H9 (cell line): ENCODE results near the gene CACNG8. TPM values are rescaled to one million over a fixed set of nuclear protein-coding genes. Genes with fewer than 3 reads are reported as not detected.

Source experiments
- DNase-seq: peaks from one replicate; pipeline ENCODE4 v3.0.0-alpha.2; 2017
- H2AFZ ChIP-seq: one replicate; pipeline ENCODE4 v1.6.1; 2013; ENCODE audit warnings: mild to moderate bottlenecking, low read length, control low read depth, moderate library complexity
- H2AK5ac ChIP-seq: 2 replicates; pipeline ENCODE4 v1.6.1; 2013; ENCODE audit warnings: low read length, control low read depth, mixed read lengths; ENCODE audit not compliant: insufficient read length
- H2BK120ac ChIP-seq: one replicate; pipeline ENCODE4 v1.6.1; 2013; ENCODE audit warnings: low read depth, mild to moderate bottlenecking, low read length, control low read depth, inconsistent platforms; ENCODE audit not compliant: poor library complexity, severe bottlenecking
- H2BK12ac ChIP-seq: 2 replicates; pipeline ENCODE4 v1.6.1; 2013; ENCODE audit warnings: low read length, control low read depth, mixed read lengths, low read depth; ENCODE audit not compliant: insufficient read length
- H2BK15ac ChIP-seq: 2 replicates; pipeline ENCODE4 v1.6.1; 2013; ENCODE audit warnings: low read depth, low read length, control low read depth
- H2BK20ac ChIP-seq: one replicate; pipeline ENCODE4 v1.6.1; 2013; ENCODE audit warnings: low read depth, mild to moderate bottlenecking, low read length, control low read depth, inconsistent platforms; ENCODE audit not compliant: poor library complexity, severe bottlenecking
- H2BK5ac ChIP-seq: 2 replicates; pipeline ENCODE4 v1.6.1; 2013; ENCODE audit warnings: low read length, control low read depth, mixed read lengths; ENCODE audit not compliant: insufficient read length
- H3K14ac ChIP-seq: 2 replicates; pipeline ENCODE4 v1.6.1; 2013; ENCODE audit warnings: low read length, control low read depth; ENCODE audit not compliant: insufficient read depth
- H3K18ac ChIP-seq: 2 replicates; pipeline ENCODE4 v1.6.1; 2013; ENCODE audit warnings: low read depth, mild to moderate bottlenecking, mixed read lengths, low read length, control low read depth; ENCODE audit not compliant: insufficient read length
- H3K23ac ChIP-seq: 2 replicates; pipeline ENCODE4 v1.6.1; 2013; ENCODE audit warnings: low read length, control low read depth, mixed read lengths, low read depth; ENCODE audit not compliant: insufficient read length
- H3K23me2 ChIP-seq: 2 replicates; pipeline ENCODE4 v1.6.1; 2013; ENCODE audit warnings: low read depth, mild to moderate bottlenecking, mixed read lengths, low read length, control low read depth; ENCODE audit not compliant: insufficient read length, poor library complexity, severe bottlenecking
- H3K27ac ChIP-seq: 2 replicates; pipeline ENCODE4 v1.5.1; 2013; ENCODE audit warnings: low read length, control low read depth, mixed read lengths, low read depth; ENCODE audit not compliant: insufficient read length
- H3K27me3 ChIP-seq: 2 replicates; pipeline ENCODE4 v1.6.1; 2013; ENCODE audit warnings: low read length, control low read depth, inconsistent platforms; ENCODE audit not compliant: insufficient read depth
- H3K4ac ChIP-seq: 2 replicates; pipeline ENCODE4 v1.6.1; 2013; ENCODE audit warnings: low read depth, mild to moderate bottlenecking, control low read depth, inconsistent platforms, low read length, moderate library complexity
- H3K4me1 ChIP-seq: 2 replicates; pipeline ENCODE4 v1.6.1; 2013; ENCODE audit warnings: low read length, control low read depth, inconsistent platforms; ENCODE audit not compliant: insufficient read depth
- H3K4me2 ChIP-seq: 2 replicates; pipeline ENCODE4 v1.6.1; 2013; ENCODE audit warnings: low read length, control low read depth, mixed read lengths; ENCODE audit not compliant: insufficient read length, insufficient read depth
- H3K56ac ChIP-seq: 2 replicates; pipeline ENCODE4 v1.6.1; 2013; ENCODE audit warnings: low read depth, mild to moderate bottlenecking, mixed read lengths, low read length, control low read depth; ENCODE audit not compliant: insufficient read length
- H3K79me1 ChIP-seq: 2 replicates; pipeline ENCODE4 v1.6.1; 2013; ENCODE audit warnings: low read depth, mild to moderate bottlenecking, moderate library complexity, low read length, control low read depth, inconsistent platforms; ENCODE audit not compliant: insufficient read depth, poor library complexity, severe bottlenecking
- H3K79me2 ChIP-seq: 2 replicates; pipeline ENCODE4 v1.6.1; 2013; ENCODE audit warnings: low read length, control low read depth, inconsistent platforms; ENCODE audit not compliant: insufficient read depth
- H3K9ac ChIP-seq: 2 replicates; pipeline ENCODE4 v1.6.1; 2013; ENCODE audit warnings: low read length, control low read depth, mixed read lengths; ENCODE audit not compliant: insufficient read length; ENCODE audit errors: extremely low read depth
- H3K9me3 ChIP-seq: one replicate; pipeline ENCODE4 v1.6.1; 2013; ENCODE audit warnings: low read depth, low read length, inconsistent platforms; ENCODE audit not compliant: control insufficient read depth
- H3T11ph ChIP-seq: one replicate; pipeline ENCODE4 v1.6.1; 2013; ENCODE audit warnings: mild to moderate bottlenecking, low read length, control low read depth, inconsistent platforms
- H4K20me1 ChIP-seq: one replicate; pipeline ENCODE4 v1.6.1; 2013; ENCODE audit not compliant: control insufficient read depth, insufficient read length, insufficient read depth
- H4K5ac ChIP-seq: 2 replicates; pipeline ENCODE4 v1.6.1; 2013; ENCODE audit warnings: low read depth, mild to moderate bottlenecking, mixed read lengths, low read length, control low read depth; ENCODE audit not compliant: insufficient read length
- H4K8ac ChIP-seq: replicated peaks from 2 replicates; pipeline ENCODE4 v1.6.1; 2013; ENCODE audit warnings: low read length, control low read depth, mixed read lengths, low read depth; ENCODE audit not compliant: insufficient read length
- H4K91ac ChIP-seq: 2 replicates; pipeline ENCODE4 v1.6.1; 2013; ENCODE audit warnings: low read depth, mild to moderate bottlenecking, moderate library complexity, mixed read lengths, low read length, control low read depth; ENCODE audit not compliant: insufficient read length
- H3K27ac Mint-ChIP-seq, 3 experiments: 2 replicates in 2 of 3; 3 replicates in 1 of 3; pipeline ENCODE4 v1.8.0; 2020 to 2021; ENCODE audit warnings: mixed read lengths in 3 of 3, mild to moderate bottlenecking in 1 of 3, moderate library complexity in 1 of 3
- H3K27me3 Mint-ChIP-seq: 2 replicates; pipeline ENCODE4 v1.8.0; 2021; ENCODE audit warnings: low read depth, mild to moderate bottlenecking, moderate library complexity, mixed read lengths
- H3K36me3 Mint-ChIP-seq, 3 experiments: 2 replicates in 2 of 3; 3 replicates in 1 of 3; pipeline ENCODE4 v1.8.0; 2020 to 2021; ENCODE audit warnings: low read depth in 3 of 3, mixed read lengths in 3 of 3; ENCODE audit not compliant: insufficient read depth in 1 of 3
- H3K4me1 Mint-ChIP-seq, 2 experiments: 2 replicates each; pipeline ENCODE4 v1.8.0; 2020; ENCODE audit warnings: mixed read lengths in 2 of 2
- H3K4me3 Mint-ChIP-seq, 2 experiments: 2 replicates in 1 of 2; 3 replicates in 1 of 2; pipeline ENCODE4 v1.8.0; 2020 to 2021; ENCODE audit warnings: mild to moderate bottlenecking in 2 of 2, mixed read lengths in 2 of 2, moderate library complexity in 1 of 2
- H3K9me3 Mint-ChIP-seq, 2 experiments: 2 replicates in 1 of 2; 3 replicates in 1 of 2; pipeline ENCODE4 v1.8.0; 2020; ENCODE audit warnings: mild to moderate bottlenecking in 2 of 2, mixed read lengths in 2 of 2, moderate library complexity in 1 of 2
- CTCF ChIP-seq: fragments of 200-600 bp; sonication (generic); conservative IDR thresholded peaks from 3 replicates; pipeline ENCODE4 v1.8.0; 2021; ENCODE audit warnings: antibody characterized with exemption, mild to moderate bottlenecking
- WGBS: extraction: QIAGEN DNeasy Blood & Tissue Kit; methylation state at CpG from one replicate; pipeline ENCODE4 v1.1.7; 2013; ENCODE audit warnings: missing lambda C conversion rate, low lambda C conversion rate, mixed read lengths; ENCODE audit not compliant: insufficient read length; ENCODE audit errors: extremely low coverage; 5-methylcytosine and 5-hydroxymethylcytosine counted together
- total RNA-seq: library from RNA; stranded (reverse); gene quantifications from 2 replicates; pipeline ENCODE4 v1.2.1, GENCODE V29; 2021

Gene CACNG8
- total RNA-seq, 1 experiment from 2014 or later = 7.1 TPM

GRCh38 chr19:54029301-54029700 is 66.6 kb downstream of the CACNG8 start:
- Histone ChIP-seq H2BK15ac (no peak overlapping the region), H2AFZ (no peak overlapping the region), H3K9ac (no peak overlapping the region), H4K91ac (no peak overlapping the region), H3K56ac (no peak overlapping the region), H3K4me2 (no peak overlapping the region), H2BK5ac (no peak overlapping the region), H3K4me1 (no peaks in the 10 kb centered on the region; the same call in 1 of the 2 replicates), H3K23ac (no peak overlapping the region), H4K8ac (no peak overlapping the region), H3T11ph (no peak overlapping the region), H3K27me3 (no peaks in the 10 kb centered on the region), H2BK120ac (no peak overlapping the region), H3K79me1 (no peaks in the 10 kb centered on the region), H3K4ac (no peak overlapping the region), H3K14ac (no peak overlapping the region), H3K23me2 (no peaks in the 10 kb centered on the region), H3K79me2 (no peaks in the 10 kb centered on the region), H4K5ac (no peak overlapping the region), H4K20me1 (no peaks in the 10 kb centered on the region), H2BK20ac (no peak overlapping the region), H3K9me3 (no peaks in the 10 kb centered on the region), H2BK12ac (no peak overlapping the region), H3K27ac (no peak overlapping the region), H3K18ac (no peak overlapping the region), H2AK5ac (no peak overlapping the region)
- Mint-ChIP-seq H3K9me3 (peaks cover 0 to 3% of the 10 kb centered on the region in 2 experiments; a peak in 1 of 5 replicates), H3K27ac (no peak overlapping the region; a peak in 1 of 7 replicates), H3K36me3 (peaks cover 0 to 3% (median 0%) of the 10 kb centered on the region in 3 experiments; a peak in 2 of 7 replicates), H3K4me3 (no peak overlapping the region), H3K27me3 (peaks cover 2% of the 10 kb centered on the region), H3K4me1 (peaks cover 17 to 18% of the 10 kb centered on the region in 2 experiments)
- WGBS = no CpG with 5 or more reads among the region's 3 CpGs
- TF ChIP-seq CTCF = no peak
- no peak for DNase-seq
